Vagina (tissue), 2 donors: Measurements from ENCODE around the gene SLC39A9. TPM values are rescaled to one million over a fixed set of nuclear protein-coding genes. Genes with fewer than 3 reads are reported as not detected.

Source experiments
- DNase-seq, 2 donors: peaks; one replicate each; pipeline ENCODE4 v3.0.0-alpha.2; 2017; ENCODE audit errors: extremely low spot score in 2 of 2
- H3K27ac ChIP-seq: fragments of 200-600 bp; sonication (generic); one replicate; pipeline ENCODE4 v1.5.1; 2019
- H3K27me3 ChIP-seq: fragments of 200-600 bp; sonication (generic); one replicate; pipeline ENCODE4 v1.5.1; 2019
- H3K36me3 ChIP-seq, 2 donors: fragments of 200-600 bp; sonication (generic); one replicate each; pipeline ENCODE4 v1.5.1; 2017 to 2019
- H3K4me1 ChIP-seq: fragments of 200-600 bp; sonication (generic); one replicate; pipeline ENCODE4 v1.5.1; 2019
- H3K4me3 ChIP-seq, 2 donors: fragments of 200-600 bp; sonication (generic); 1 replicate in 1 of 2; 2 replicates in 1 of 2; pipeline ENCODE4 v1.5.1; 2016 to 2019
- H3K9me3 ChIP-seq: fragments of 200-600 bp; sonication (generic); one replicate; pipeline ENCODE4 v1.5.1; 2019
- POLR2A ChIP-seq, 2 donors: fragments of 450-650 bp; IDR thresholded peaks; one replicate each; pipeline ENCODE4 v1.6.1; 2017; ENCODE audit warnings: antibody characterized with exemption in 2 of 2, mild to moderate bottlenecking in 2 of 2, moderate library complexity in 2 of 2
- POLR2AphosphoS5 ChIP-seq, 2 donors: sonication (generic); formaldehyde crosslinking; IDR thresholded peaks; one replicate each; pipeline ENCODE4 v1.9.0; 2017; ENCODE audit warnings: antibody characterized with exemption in 2 of 2, mild to moderate bottlenecking in 2 of 2, low read depth in 1 of 2; ENCODE audit not compliant: insufficient read depth in 1 of 2
- intact Hi-C: fragments of 100-400 bp; cut with DNase I; formaldehyde crosslinking; loops from one replicate; pipeline ENCODE4 v1.15.1; 2023
- total RNA-seq: library from RNA; depleted of rRNA; stranded (reverse); fragments of >200 nt; gene quantifications from one replicate; pipeline ENCODE4 v1.2.3, GENCODE V29; 2016
- TF ChIP-seq, protein P1 (sequence below), 3 experiments: fragments of 450-650 bp in 2 of 3; fragments of 200-600 bp in 1 of 3; sonication (generic) in 1 of 3; IDR thresholded peaks; one replicate each; pipeline ENCODE4 v1.5.1; 2017 to 2019; ENCODE audit warnings: antibody characterized with exemption in 3 of 3, mild to moderate bottlenecking in 2 of 3, moderate library complexity in 2 of 3

Gene SLC39A9
- total RNA-seq, 1 donor from 2014 or later: 46.7 TPM

- intact Hi-C loops: no loop called here
- Histone ChIP-seq H3K27ac (no peak overlapping the region), H3K4me3 (no peak overlapping the region), H3K9me3 (no peaks in the 10 kb centered on the region), H3K4me1 (peaks cover 18% of the 10 kb centered on the region), H3K27me3 (no peaks in the 10 kb centered on the region), H3K36me3 (no peaks in the 10 kb centered on the region)
- DNase-seq: no peak
- TF ChIP-seq POLR2A (IDR thresholded peaks at IDR 0.05) (no peak), POLR2AphosphoS5 (IDR thresholded peaks at IDR 0.05; ENCODE audit: insufficient read depth in 1 of 2, low read depth in 1 of 2) (no peak)
- TF ChIP-seq, protein P1, sequence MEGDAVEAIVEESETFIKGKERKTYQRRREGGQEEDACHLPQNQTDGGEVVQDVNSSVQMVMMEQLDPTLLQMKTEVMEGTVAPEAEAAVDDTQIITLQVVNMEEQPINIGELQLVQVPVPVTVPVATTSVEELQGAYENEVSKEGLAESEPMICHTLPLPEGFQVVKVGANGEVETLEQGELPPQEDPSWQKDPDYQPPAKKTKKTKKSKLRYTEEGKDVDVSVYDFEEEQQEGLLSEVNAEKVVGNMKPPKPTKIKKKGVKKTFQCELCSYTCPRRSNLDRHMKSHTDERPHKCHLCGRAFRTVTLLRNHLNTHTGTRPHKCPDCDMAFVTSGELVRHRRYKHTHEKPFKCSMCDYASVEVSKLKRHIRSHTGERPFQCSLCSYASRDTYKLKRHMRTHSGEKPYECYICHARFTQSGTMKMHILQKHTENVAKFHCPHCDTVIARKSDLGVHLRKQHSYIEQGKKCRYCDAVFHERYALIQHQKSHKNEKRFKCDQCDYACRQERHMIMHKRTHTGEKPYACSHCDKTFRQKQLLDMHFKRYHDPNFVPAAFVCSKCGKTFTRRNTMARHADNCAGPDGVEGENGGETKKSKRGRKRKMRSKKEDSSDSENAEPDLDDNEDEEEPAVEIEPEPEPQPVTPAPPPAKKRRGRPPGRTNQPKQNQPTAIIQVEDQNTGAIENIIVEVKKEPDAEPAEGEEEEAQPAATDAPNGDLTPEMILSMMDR (IDR thresholded peaks at IDR 0.05): no peak
These were observed 86.8 kb downstream of the SLC39A9 start for GRCh38 chr14:69485315-69485660.

DNA sequence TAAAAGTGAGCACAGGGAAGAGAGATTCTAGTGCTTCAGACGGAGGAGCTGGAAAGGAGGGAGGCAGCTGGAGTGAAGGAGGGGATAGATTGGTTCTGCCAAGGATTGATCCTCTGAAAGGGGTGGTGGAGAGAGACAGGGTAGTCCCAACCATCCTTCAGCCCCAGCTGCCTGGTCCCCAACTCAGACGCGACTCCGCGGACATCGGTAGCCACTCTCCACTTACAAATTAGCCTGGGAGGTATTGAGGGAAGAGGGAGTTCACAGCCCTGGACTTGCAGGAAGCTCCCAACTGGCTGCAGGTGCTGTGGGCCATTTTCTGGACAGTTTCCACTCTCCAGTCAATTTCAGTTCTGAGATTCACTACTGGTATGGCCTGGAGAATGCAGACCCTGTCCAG lies 87.2 kb downstream of the SLC39A9 start:
- H3K36me3 ChIP-seq: no peaks in the 10 kb centered on the region
- peaks cover 18% of the 10 kb centered on the region for H3K4me1 ChIP-seq
- DNase-seq: no peak
- intact Hi-C loops: no loop called here
- no peak for TF ChIP-seq POLR2A (IDR thresholded peaks at IDR 0.05)
- TF ChIP-seq, protein P1 (IDR thresholded peaks at IDR 0.05): no peak
- TF ChIP-seq POLR2AphosphoS5 (IDR thresholded peaks at IDR 0.05; ENCODE audit: insufficient read depth in 1 of 2, low read depth in 1 of 2): no peak
- no peak overlapping the region for H3K27ac ChIP-seq
- no peak overlapping the region for H3K4me3 ChIP-seq
- no peaks in the 10 kb centered on the region for H3K27me3 ChIP-seq
- H3K9me3 ChIP-seq: no peaks in the 10 kb centered on the region

- DNase-seq: no peak
- no peaks in the 10 kb centered on the region for H3K36me3 ChIP-seq
- H3K27me3 ChIP-seq: no peaks in the 10 kb centered on the region
- TF ChIP-seq POLR2AphosphoS5 (IDR thresholded peaks at IDR 0.05; ENCODE audit: insufficient read depth in 1 of 2, low read depth in 1 of 2): no peak
- no peak for TF ChIP-seq POLR2A (IDR thresholded peaks at IDR 0.05)
- TF ChIP-seq, protein P1 (IDR thresholded peaks at IDR 0.05): no peak
- H3K4me3 ChIP-seq: no peak overlapping the region
- H3K9me3 ChIP-seq: no peaks in the 10 kb centered on the region
- intact Hi-C loops: no loop called here
- H3K4me1 ChIP-seq: peaks cover 18% of the 10 kb centered on the region
- no peak overlapping the region for H3K27ac ChIP-seq
These were observed 88.7 kb downstream of the SLC39A9 start for GRCh38 chr14:69487226-69487625.

- DNase-seq: no peak
- Histone ChIP-seq H3K27me3 (no peaks in the 10 kb centered on the region), H3K4me1 (peaks cover 18% of the 10 kb centered on the region), H3K27ac (no peak overlapping the region), H3K36me3 (no peaks in the 10 kb centered on the region), H3K4me3 (no peak overlapping the region), H3K9me3 (no peaks in the 10 kb centered on the region)
- intact Hi-C loops: no loop called here
- TF ChIP-seq, protein P1 (IDR thresholded peaks at IDR 0.05): no peak
- no peak for TF ChIP-seq POLR2A (IDR thresholded peaks at IDR 0.05)
- TF ChIP-seq POLR2AphosphoS5 (IDR thresholded peaks at IDR 0.05; ENCODE audit: insufficient read depth in 1 of 2, low read depth in 1 of 2): no peak
These were observed 89.3 kb downstream of the SLC39A9 start for GRCh38 chr14:69487771-69488170.

DNA sequence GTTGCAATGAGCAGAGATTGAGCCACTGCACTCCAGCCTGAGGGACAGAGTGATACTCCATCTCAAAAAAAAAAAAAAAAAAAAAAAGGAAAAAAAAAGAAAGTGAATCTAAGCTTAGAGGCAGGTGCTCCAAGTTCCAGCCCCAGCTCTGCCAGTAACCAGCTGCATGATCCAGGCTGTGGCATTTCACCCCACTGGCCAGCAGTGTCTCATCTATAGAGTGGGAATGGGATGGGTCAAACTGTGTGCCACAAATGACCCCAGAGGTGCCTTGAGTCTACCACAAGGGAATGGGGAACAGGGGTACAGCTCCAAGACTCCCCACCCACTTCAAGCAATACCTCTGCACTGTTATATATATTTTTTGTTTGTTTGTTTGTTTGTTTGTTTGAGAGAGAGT lies 91.0 kb downstream of the SLC39A9 start:
- intact Hi-C loops: no loop called here
- Histone ChIP-seq H3K27ac (no peak overlapping the region), H3K4me3 (no peak overlapping the region), H3K36me3 (no peaks in the 10 kb centered on the region), H3K9me3 (no peaks in the 10 kb centered on the region), H3K4me1 (peaks cover 5% of the 10 kb centered on the region), H3K27me3 (no peaks in the 10 kb centered on the region)
- TF ChIP-seq, protein P1 (IDR thresholded peaks at IDR 0.05): no peak
- no peak for TF ChIP-seq POLR2A (IDR thresholded peaks at IDR 0.05)
- no peak for TF ChIP-seq POLR2AphosphoS5 (IDR thresholded peaks at IDR 0.05; ENCODE audit: insufficient read depth in 1 of 2, low read depth in 1 of 2)
- DNase-seq: no peak
